Measurements from ENCODE around the gene NEURL2.

NEURL2 gene

DNA sequence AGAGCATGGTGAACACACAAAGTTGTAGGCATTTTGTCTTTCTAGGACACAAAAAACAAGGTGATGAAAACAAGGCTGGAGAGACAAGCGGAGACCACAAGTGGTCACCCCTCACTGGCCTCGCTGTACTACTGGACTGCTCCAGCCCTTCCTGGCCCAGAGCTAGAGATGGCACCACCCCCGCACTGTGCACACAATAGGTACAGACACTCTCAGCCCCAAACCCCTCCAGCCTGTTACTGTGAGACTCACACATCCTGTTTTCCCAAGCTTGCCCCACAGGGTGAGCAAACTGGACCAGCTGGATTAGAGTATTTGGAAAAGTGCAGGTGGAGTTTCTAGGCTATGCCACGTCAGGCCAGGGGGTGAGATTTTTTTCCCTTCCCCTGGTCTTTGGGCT, 18.4 kb downstream of the NEURL2 start:
- DNase-seq (ENCODE audit: low read depth in 2 of 2) = no peak

DNA sequence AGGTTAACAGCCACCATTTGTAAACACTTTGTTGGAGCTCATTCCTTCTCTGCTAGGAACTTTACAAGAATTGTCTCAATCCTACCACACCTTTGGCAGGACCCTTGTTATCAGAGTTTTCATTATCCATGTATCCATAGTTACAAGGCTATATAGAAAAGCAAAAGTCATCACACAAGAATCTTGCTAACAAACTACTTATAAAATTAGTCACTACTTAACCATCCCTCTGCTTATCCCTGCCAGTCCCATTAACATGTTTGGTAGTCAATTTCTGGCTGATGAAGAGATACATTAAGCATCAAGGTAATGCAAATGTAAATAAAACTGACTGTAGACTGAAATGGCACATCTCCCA, 23.2 kb downstream of the NEURL2 start:
- DNase-seq (ENCODE audit: low read depth in 2 of 2) = no peak

DNA sequence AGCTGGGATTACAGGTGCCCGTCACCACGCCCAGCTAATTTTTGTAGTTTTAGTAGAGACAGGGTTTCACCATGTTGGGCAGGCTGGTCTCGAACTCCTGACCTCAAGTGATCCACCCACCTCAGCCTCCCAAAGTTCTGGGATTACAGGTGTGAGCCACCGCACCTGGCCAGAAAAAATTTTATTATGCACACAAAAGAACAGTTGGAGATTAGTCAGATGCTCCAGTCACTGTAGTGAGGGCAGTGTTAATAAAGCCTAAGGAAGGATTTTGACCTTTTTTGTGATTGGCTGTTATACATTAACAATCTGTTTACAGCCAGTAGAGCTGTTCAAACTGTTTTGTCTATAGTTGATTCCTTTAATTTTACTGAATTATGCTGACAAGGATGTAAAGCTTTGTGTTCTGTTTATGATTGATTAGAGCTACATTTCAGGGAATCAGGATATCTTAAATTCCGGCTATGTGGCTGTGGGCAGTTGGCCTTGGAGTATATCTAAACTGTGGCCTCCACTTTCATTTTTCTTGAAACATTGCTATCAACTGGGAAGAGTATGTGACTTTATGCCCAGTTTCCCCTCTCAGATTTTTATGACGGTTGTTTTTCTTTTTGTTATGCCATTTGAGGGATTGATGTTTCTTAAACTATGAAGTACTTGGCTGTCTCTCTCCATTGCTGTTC, 23.7 kb downstream of the NEURL2 start:
- no peak for DNase-seq (ENCODE audit: low read depth in 2 of 2)

DNA sequence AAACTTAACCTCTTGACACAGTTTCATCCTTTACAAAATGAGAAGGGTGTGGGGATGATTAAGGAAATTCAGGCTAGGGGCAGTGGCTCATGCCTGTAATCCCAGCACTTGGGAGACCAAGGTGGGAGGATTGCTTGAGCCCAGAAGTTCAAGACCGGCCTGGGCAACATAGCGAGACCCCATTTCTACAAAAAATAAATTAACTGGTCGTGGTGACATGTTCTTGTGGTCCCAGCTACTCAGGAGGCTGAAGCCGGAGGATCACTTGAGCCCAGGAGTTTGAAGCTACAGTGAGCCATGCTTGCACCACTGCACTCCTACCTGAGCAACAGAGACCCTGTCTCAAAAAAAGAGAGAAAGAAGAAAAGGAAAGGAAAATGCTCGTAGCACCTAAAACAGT, 24.6 kb downstream of the NEURL2 start:
- DNase-seq (ENCODE audit: low read depth in 2 of 2) = no peak

DNA sequence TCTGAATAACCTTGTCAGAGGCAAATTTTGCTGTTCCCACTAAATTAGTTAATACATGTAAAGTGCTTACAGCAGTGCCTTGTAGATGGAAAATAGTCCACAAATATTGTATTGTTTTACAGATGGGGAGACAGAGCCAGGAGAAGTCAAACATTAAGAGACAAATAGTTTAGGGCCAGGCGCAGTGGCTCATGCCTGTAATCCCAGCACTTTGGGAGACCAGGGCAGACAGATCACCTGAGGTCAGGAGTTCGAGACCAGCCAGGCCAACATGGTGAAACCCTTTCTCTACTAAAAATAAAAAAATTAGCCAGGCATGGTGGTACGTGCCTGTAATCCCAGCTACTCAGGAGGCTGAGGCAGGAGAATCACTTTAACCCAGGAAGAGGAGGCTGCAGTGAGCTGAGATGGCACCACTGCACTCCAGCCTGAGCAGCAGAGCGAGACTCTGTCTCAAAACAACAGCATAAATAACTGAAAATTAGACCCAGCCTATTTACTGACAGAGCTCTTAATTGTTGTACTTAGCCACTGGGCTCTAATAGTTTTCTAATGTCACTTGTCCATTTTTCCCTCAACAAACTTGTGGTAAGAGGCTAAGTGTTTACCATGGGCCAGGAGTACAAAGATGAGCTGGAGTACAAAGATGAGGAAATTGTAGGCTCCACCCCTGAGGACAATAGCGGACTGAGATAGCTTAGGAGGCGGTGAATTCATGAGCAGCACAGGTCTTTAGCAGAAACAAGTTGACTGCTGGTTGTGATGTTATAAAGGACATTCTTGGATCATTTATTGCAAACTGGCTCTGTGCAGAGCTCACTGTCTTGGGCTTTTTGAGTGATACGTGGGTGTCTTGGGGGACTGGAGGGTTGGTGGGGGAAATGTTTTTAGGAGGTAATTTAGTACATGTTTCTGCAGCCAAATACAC, 27.2 kb downstream of the NEURL2 start:
- DNase-seq (ENCODE audit: low read depth in 2 of 2) = no peak

DNA sequence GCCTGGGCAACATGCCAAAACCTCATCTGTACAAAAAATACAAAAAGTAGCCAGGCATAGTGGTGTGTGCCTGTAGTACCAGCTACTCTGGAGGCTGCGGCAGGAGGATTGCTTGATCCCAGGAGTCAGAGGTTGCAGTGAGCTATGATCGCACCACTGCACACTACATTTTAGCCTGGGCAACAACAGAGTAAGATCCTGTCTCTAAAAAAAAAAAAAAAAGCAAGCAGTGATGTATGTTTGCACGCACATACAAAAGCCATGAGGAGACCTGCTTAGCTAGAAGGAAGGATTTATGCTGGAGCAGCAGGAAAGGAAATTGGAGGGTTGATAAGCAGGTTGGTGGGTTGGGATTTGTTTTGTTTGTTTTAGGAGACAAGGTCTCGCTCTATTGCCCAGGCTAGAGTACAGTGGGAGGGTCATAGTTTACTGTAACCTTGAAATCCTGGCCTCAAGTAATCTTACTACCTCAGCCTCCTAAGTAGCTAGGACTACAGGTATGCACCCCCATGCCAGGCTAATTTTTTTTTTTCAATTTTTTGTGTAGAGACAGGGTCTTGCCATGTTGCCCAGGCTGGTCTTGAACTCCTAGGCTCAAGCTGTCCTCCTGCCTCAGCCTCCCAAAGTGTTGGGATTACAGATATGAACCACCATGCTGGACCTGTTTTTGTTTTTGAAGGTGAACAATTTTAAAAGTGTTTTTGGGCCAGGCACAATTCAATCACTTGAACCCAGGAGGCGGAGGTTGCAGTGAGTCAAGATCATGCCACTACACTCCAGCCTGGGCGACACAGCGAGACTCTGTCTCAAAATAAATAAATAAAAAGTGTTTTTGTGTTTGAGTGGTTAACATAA, 29.6 kb downstream of the NEURL2 start:
- DNase-seq (ENCODE audit: low read depth in 2 of 2) = no peak

DNA sequence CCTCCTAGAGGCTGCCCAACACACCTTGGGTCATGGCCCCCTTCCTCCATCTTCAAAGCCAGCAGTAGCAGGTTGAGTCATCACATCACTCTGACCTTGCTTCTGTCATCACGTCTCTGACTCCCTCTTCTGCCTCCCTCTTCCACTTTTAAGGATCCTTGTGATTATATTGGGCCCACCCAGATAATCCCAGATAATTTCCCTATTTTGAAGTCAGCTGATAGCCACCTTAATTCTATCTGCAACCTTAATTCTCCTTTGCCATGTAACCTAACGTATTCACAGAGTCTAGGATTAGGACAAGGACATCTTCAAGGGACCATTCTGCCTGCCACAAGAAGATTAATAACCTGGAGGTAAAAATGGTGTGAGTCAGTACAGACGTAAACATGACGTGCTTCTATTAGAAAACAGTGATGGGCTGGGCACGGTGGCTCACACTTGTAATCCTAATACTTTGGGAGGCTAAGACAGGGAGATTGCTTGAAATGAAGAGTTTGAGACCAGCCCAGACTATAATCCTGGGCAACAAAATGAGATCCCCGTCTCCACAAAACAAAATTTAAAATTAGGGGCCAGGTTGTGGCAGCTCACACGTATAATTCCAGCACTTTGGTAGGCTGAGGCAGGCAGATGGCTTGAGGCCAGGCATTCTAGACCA, 30.3 kb downstream of the NEURL2 start:
- no peak for DNase-seq (ENCODE audit: low read depth in 2 of 2)

DNA sequence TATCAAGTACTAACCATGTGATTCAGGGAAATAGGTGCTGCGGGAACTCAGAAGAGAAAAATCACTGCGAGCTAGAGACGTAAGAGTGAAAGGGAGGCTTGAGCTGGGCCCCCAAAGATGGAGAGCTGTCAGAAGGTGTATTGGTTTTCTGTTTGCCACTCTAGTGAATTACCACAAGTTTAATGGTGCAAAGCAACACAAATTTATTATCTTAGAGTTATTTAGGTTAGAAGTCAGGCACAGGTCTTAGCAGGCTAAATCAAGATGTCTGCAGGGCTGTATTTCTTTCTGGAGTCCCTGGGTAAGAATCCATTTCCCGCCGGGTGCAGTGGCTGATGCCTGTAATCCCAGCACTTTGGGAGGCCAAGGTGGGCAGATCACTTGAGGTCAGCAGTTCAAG, 31.1 kb downstream of the NEURL2 start:
- no peak for DNase-seq (ENCODE audit: low read depth in 2 of 2)

DNA sequence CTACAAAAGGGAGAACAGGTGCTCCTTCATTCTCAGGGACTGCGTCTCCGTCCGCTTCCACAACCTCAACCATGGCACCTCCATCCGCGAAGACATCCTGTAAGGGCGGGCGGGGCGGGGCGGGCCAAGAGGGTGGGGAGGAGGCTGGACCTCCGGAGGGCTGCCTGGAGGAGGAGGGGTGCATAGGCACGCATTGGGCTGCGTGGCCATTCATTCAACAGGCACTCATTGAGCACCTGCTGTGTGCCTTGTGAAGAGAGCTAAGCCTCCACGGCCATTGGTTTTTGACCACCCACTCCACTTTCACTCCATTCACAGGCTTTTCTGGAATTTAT, 33.2 kb downstream of the NEURL2 start:
- no peak for DNase-seq (ENCODE audit: low read depth in 2 of 2)

DNA sequence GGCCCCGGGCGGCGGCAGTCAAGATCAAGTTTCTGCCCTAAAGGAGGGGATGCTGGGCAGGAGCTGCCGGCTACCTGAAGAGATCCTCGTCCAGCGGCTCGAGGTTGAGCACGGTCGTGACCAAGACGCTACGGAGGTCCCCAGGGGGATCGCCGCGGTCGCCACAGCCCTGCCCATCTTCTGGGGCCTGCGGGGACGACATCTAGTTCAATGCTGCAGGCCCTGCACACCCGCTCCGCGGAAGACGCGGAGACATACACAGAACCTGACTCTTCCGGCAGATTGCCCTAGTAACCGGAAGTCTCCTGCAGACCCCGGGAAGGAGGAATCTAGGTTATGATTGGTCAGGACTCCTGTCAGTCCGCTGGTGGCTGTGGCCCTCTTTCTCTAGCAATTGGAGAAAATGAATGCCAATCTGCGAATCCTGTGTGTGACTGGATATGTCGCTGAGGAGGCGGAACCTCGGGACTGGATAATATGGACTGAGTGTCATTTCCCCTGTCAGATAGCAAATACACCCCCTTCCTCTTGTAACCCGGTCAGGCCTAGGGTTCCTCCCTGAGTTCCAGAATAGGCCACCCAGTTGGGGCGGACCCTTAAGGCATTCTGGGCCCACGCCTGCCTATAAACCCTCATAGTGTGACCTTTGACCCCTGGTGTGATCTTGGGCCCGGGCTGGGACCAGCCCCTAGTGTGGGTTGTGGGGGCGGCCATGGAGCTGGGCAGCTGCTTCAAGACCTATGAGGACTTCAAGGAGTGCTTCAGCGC, 33.7 kb downstream of the NEURL2 start, which contains the start of the genes ACOT8 and ZSWIM3:
Gene ACOT8 (minus strand): TSS at position 279 of the 768 bp plus-strand sequence. CDS start 77 bp downstream, at position 202.
Gene ZSWIM3 (plus strand): TSS at position 501 of the 768 bp plus-strand sequence. CDS start 212 bp downstream, at position 713.
- DNase-seq (ENCODE audit: low read depth in 2 of 2) = peak; percentile 69 to 88

DNA sequence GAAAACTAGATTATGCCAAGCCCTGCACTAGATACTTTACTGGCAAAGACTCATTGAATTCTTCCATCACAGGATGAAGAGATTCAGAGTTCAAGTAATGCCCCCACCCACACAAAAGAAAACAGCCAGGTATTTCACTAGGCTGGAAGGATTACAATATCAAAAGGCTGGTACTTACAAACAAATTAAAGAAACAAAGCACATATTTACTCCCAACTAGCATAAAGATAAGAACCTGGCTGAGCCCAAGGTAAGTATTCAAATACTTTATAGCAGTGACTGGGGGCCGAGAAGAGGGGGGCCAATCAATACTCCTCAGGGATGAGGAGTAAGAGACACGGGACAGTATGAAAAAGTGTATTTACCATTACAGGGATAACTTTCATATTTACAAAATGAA, 37.5 kb downstream of the NEURL2 start:
- no peak for DNase-seq (ENCODE audit: low read depth in 2 of 2)

DNA sequence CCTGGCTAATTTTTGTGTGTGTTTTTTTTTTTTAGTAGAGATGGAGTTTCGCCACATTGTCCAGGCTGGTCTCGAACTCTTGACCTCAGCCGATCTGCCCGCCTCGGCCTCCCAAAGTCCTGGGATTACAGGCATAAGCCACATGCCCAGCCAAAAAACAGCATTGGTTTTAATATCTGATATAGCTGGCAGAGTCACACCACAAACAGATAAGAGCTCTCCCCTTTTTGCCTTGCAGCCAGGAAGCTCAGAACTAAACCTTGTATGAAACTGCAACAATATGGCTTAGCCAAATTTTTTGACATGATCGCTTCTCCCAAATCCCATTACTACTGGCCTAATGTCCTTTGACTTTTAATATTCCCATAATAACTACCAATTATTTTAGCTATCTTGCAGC, 38.7 kb downstream of the NEURL2 start:
- DNase-seq (ENCODE audit: low read depth in 2 of 2) = no peak

DNA sequence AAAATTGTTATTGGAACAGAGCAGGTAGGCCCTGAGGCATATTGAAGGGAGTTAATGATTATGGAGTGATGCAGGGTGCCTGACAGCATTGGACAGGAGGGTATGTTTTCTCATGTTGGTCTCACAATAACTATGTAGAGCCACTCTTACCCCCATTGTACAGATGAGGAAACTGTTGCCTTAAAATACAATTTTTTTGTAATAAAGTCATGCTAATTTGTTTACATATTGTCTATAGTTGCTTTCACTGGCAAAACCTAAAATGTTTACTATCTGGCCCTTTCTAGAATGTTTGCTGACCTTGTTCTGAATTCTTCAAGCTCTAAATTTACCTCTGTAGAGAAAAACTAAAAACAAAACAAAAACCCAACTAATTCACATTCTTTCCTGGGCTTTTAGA, 39.5 kb downstream of the NEURL2 start:
- DNase-seq (ENCODE audit: low read depth in 2 of 2) = no peak

DNA sequence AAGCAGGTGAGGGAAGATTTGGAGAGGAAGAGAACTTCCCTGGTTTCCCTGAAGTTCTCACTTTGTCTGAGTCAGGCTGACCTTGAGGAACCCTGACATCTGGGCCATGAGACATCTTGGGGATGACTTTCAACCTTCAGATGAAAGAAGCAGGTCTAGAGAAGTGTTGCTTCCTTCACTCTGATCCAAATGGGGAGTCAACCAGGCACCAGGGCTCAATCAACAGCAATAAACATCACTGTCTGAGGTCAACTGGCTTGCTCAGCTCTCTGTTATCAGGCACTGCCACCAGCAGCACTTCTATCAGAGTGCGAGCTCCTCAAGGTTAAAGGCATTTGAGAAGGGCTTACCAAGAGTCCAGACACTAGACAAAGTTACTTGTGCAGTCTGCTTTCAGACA, 40.1 kb downstream of the NEURL2 start:
- no peak for DNase-seq (ENCODE audit: low read depth in 2 of 2)

DNA sequence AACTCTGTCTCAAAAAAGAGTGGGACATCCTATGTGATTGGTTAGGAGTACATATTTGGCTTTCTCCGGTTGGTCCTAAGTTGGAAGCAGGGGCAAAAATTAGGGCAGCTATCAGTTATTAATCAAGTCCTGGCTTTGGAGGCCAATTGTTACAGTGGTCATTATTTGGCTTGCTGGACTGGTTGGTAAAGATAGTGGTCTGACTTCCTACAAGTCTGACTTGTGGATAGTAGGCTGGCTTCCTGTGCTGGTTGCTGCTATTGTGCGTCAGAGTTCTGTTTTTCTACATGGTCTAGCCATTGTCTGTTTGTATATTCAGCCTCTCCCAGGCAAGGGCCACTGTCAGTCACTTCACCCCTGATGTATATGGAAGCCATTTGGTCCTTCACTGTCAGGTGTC, 40.8 kb downstream of the NEURL2 start:
- DNase-seq (ENCODE audit: low read depth in 2 of 2) = no peak

DNA sequence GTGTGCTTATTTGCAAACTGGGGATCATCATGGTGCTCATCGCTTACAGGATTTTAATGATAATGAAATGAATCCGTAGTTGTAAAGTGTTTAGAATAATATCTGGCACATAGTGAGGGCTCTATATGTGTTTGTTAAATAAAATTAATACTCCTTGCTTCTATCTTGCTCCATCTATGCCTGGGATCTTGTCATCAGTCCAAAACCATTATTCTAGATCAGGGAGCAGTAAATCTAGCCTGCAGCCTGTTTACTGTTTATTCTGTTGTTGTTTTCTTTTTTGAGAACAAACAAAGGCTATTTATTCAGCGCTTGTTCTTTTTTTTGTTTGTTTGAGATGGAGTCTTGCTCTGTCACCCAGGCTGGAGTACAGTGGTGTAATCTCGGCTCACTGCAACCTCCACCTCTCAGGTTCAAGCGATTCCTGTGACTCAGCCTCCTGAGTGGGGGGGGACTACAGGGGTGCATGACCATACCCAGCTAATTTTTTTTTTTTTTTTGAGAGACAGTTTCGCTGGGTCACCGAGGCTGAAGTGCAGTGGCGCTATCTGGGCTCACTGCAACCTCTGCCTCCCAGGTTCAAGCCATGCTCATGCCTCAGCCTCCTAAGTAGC, 41.9 kb downstream of the NEURL2 start:
- DNase-seq (ENCODE audit: low read depth in 2 of 2) = no peak

DNA sequence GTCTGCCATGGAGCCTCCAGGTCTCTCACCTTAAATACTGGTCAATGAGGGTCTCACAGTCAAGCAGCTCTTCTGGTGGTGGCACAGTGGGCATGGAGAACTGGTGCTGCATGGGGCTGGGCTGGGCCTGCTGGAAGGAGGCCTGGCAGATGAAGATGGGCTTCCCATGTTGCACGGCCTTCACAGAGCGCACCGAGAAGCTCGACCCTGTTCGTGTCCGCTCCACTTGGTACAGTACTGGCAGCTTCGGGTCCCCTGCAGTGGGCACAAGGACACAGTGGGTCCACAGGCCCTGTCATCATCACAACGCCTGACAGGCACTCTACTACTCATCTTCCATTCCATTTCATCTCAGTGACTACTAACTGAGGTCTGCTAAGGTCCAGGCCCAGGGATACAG, 42.6 kb downstream of the NEURL2 start:
- DNase-seq (ENCODE audit: low read depth in 2 of 2) = no peak

DNA sequence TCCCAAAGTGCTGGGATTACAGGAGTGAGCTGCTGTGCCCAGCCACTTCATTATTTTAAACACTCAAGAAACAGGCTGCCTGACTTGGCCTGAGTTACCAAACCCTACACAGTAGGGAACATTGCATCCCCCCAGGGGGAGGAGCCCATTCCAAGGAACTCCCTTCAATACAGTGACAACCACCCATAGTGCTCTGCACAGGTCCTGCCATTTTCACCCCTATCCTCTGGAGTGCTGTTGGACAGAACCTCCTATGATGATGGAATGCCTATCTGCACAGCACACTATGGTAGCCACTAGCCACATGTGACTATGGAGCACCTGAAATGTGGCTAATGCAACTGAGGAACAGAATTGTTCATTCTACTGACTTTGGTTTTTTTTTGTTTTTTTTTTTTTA, 45.6 kb downstream of the NEURL2 start:
- no peak for DNase-seq (ENCODE audit: low read depth in 2 of 2)

DNA sequence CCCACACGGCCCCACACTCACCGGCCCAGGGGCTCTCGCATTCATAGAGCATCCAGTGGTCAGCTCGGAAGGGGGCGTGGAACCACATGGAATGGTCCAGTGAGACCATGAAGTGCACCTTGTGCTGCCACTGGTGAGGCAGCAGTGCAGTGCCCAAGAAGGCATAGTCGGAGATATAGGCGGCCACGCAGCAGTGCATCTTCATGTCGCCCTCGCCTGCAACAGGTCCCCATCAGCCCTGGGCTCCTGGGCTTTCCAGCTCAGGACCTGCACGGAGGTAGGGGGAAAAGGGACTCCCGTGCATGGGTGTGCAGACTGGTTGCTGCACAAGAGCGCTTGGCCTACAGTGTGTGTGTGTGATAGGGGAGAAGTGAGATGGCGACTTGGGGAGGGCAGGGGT, 47.5 kb downstream of the NEURL2 start:
- DNase-seq (ENCODE audit: low read depth in 2 of 2) = no peak

DNA sequence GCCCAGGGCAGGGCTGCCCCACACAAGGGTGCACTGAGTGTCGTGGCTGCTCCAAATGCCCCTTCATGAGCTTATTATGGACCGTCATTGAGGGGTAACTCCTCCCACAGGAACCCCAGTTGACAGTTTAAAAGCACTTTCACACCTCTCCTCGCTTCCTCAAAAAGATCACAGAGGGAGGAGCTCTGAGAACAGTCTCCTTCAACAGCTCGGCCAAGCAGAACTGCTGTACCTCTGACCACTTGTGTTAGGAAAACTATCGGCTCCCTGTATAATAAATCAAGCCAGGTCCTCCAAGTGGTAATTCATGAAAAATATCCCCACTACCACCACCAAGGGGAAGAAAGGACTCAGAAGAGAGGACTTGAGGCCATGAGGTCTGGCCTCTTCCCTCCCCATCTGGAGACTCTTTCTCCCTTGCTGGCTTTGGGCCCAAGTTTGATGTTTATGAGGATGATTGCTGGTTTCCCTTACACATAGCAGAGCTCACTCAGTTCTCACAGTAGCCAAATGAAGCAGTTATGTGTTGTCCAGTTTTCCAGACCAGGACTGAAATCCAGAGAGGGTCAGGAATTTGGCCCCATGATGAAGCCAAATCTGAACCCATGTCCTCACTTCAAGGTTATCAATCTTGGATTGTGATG, 48.7 kb downstream of the NEURL2 start:
- DNase-seq (ENCODE audit: low read depth in 2 of 2) = no peak
